Loucy (cell line): Measurements from ENCODE around the gene SCRN2.

Experiments
- EZH2phosphoT487 ChIP-seq: fragments of 200-600 bp; IDR thresholded peaks from 2 replicates; pipeline ENCODE4 v1.6.1; 2018; ENCODE audit warnings: antibody characterized with exemption, mild to moderate bottlenecking, moderate library complexity, borderline replicate concordance
- TF ChIP-seq, protein P1 (sequence below): fragments of 200-600 bp; sonication (generic); conservative IDR thresholded peaks from 2 replicates; pipeline ENCODE4 v1.5.1; 2014; ENCODE audit warnings: mild to moderate bottlenecking, antibody characterized with exemption, low read length

GRCh38 chr17:47806026-47806912 lies 34.8 kb downstream of the SCRN2 start:
- TF ChIP-seq, protein P1, sequence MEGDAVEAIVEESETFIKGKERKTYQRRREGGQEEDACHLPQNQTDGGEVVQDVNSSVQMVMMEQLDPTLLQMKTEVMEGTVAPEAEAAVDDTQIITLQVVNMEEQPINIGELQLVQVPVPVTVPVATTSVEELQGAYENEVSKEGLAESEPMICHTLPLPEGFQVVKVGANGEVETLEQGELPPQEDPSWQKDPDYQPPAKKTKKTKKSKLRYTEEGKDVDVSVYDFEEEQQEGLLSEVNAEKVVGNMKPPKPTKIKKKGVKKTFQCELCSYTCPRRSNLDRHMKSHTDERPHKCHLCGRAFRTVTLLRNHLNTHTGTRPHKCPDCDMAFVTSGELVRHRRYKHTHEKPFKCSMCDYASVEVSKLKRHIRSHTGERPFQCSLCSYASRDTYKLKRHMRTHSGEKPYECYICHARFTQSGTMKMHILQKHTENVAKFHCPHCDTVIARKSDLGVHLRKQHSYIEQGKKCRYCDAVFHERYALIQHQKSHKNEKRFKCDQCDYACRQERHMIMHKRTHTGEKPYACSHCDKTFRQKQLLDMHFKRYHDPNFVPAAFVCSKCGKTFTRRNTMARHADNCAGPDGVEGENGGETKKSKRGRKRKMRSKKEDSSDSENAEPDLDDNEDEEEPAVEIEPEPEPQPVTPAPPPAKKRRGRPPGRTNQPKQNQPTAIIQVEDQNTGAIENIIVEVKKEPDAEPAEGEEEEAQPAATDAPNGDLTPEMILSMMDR: no peak
- TF ChIP-seq EZH2phosphoT487: no peak
